GM12872 (cell line): ENCODE data around the gene AP1AR.

Experiments
- CTCF ChIP-seq: IDR thresholded peaks from 3 replicates; pipeline ENCODE4 v1.5.1; 2011; ENCODE audit warnings: low read depth, mild to moderate bottlenecking, low read length, moderate library complexity; ENCODE audit not compliant: insufficient read depth

Gene AP1AR

GRCh38 chr4:112315446-112315845, 83.9 kb downstream of the AP1AR start:
- TF ChIP-seq CTCF: no peak

GRCh38 chr4:112316360-112316759, 84.8 kb downstream of the AP1AR start:
- TF ChIP-seq CTCF: no peak

GRCh38 chr4:112318239-112319142, 86.9 kb downstream of the AP1AR start:
- TF ChIP-seq CTCF: no peak
